GM21576 (cell line): ENCODE data around the gene SLC31A1.
"Not testable (repeated sequence)": the region's sequence is repeated elsewhere in the genome, so short reads cannot be mapped to it uniquely, and the experiment has no call there.

Experiments used
- ATAC-seq: cut with Tn5 transposase; IDR thresholded peaks from one replicate; pipeline ENCODE4 v1.9.1; 2021; ENCODE audit warnings: mild to moderate bottlenecking, moderate library complexity; ENCODE audit not compliant: unreplicated experiment

The SLC31A1 gene

DNA sequence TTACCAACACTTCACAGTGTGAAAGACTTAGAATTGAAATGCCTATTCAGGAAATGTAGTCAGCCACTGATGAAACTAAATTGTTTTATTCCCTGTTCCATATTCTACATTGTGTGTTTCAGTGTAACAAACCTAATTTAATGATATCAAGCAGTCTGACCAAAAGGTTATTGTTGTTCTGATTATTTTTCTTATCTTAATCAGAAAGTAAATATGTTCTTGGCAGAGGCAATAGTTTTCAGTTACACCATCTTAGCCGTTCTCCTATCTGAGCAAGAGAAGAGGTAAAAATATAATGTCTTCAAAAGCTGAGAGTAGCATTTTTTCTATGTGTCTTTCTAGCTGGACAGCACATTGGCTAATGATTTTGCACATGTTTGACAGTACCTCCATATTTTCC lies 36.9 kb downstream of the SLC31A1 start:
- no peak for ATAC-seq

DNA sequence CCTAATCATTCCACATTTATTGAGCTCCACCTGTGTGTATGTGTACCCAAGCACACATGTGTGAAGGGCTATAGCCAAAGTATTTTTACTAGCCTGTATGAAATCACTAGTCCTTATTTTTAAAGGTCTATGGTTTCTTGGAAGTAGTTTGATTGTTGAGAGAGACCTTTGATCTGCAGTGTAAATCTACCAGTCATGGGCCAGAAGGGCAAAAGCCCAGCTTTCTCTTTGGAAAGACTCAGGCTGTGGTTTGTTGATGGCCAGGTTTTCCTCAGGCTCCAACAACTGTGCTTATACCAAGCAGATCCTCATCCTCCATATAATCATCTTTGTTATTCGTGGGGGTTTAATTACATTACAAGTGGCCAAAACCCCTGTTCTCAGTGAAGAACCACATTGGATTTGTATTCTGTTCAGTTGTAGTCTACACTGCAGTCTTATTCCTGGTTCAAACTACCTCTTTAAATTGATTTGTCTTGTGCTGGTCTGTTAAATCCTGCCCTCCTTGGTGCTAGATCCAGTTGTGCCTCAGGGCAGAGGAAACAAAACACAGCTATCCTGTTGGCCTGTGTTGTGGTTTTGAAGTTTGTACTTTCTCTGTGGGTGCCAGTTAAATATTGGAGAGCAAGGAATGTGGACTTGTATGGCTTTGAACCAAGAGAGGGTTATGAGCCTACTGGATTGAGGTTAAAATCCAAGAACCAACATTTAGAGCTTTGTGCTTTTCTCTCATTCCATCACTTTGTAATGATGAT lies 40.8 kb downstream of the SLC31A1 start:
- ATAC-seq: no peak

- ATAC-seq: no peak
These were observed 44.8 kb downstream of the SLC31A1 start for GRCh38 chr9:113266174-113266573.

- no peak for ATAC-seq
These were observed 46.7 kb downstream of the SLC31A1 start for GRCh38 chr9:113267911-113268566.

- ATAC-seq: no peak
These were observed 48.0 kb downstream of the SLC31A1 start for GRCh38 chr9:113269355-113269754.

DNA sequence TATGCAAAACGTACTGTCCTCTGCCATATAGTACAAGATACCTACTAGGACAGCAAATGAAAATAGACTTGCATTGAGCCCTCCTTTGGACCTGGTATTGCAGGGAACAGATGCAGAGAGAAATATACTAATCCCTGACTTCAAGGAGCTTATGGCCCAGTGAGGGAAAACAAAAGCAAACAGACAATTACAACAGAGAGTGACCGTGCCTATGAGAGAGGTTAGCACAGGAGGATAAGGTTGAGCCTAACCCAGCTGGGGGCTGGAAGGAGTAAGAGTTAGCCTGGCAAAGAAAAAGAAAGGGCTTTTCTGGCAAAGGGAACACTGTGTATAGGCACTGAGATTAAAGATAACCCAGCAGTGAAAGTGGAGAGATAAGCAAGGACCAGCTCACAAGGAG lies 48.5 kb downstream of the SLC31A1 start:
- ATAC-seq: no peak

DNA sequence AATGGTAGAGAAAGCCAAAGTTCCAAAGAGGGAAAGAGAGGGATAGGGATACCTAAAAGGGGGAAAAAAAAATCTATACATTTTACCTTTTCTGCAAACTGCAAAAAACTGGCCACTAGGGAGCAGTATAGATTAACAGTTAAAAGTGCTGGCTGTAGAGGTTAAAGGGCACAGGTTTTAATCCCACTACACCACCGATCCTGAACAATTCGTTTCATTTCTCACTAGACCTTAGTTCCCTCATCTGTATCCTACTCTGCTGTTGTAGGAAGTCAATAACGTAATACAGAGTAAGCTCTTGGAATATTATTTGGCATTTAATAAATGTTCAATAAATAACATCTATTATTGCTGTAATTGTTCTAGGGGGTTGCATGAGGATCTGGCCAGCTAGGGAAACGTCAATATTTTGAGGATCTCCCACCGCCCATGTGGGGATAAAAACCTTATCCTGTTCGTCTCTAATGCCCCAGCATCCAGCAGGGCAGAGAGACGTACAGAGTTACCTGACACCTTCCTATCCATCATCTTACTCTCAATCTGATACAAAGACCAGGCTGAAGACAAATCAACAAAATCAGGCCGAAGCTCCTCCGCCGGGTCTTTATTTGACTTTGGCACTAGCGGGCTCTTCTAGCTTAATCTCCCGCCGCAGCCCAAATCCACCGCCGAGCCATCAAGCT lies 53.3 kb downstream of the SLC31A1 start:
- ATAC-seq: peak; percentile 1

- peak; percentile 98 for ATAC-seq
These were observed 54.1 kb downstream of the SLC31A1 start, which contains the start of the genes CDC26 and PRPF4 for GRCh38 chr9:113275157-113276131. Gene CDC26, minus strand, starts transcription at chr9:113275572. Its CDS starts 3,065 bp downstream, at chr9:113272507. Gene PRPF4, plus strand, starts transcription at chr9:113275658. Its CDS starts 86 bp downstream, at chr9:113275744.

DNA sequence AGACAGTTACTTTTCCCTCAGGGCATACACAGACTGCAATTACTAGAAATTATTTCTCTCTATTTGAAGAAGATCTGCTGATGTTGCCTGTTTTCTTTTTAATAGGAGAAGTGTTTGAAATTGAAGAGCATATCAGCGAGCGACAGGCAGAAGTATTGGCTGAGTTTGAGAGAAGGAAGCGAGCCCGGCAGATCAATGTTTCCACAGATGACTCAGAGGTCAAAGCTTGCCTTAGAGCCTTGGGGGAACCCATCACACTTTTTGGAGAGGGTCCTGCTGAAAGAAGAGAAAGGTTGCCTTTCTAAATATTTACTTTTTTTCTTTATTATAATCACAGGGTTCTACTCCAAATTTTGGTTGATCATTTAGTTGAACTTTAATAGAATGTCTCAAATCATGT lies 57.5 kb downstream of the SLC31A1 start:
- ATAC-seq: no peak

GRCh38 chr9:113281356-113281755 lies 60.0 kb downstream of the SLC31A1 start:
- no peak for ATAC-seq

DNA sequence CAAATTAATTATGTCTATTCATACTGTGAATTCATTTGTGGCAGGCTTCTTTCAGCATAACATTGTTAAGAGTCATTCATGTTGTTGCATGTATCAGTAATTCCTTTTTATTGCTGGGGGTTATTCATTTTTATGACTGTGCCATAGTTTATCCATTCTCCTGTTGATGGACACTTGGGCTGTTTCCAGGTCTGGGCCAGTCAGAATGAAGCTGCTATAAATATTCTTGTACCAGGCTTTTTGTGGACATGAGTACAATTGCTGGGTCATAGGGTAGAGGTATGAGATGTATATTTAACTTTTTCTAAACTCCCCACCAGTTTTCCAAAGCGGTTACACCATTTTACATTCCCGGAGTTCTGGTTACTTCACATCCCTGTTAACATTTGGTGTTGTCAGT lies 67.7 kb downstream of the SLC31A1 start:
- no peak for ATAC-seq

GRCh38 chr9:113290052-113290607 lies 68.8 kb downstream of the SLC31A1 start:
- no peak for ATAC-seq

DNA sequence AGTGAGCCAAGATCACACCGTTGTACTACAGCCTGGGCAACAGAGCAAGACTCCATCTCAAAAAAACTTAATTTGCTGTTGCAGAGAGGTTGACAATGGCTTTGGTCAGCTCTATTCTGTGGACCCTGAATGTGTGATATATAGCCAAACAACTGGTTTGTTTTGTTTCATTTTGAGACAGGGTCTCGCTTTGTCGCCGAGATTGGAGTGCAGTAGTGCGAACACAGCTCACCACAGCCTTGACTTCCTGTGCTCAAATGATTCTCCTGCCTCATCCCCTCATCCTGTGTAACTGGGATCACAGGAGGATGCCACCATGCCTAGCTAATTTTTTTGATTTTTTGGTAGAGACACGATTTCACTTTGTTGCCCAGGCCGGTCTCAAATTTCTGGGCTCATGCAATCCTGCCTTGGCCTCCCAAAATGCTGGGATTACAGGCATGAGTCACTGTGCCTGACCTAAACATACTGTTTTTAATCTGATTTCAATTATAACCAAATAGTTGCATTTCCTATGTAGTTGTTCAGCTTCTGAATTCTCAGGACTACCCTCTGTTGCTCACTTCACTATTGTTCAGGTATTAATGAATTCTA lies 72.0 kb downstream of the SLC31A1 start:
- no peak for ATAC-seq

DNA sequence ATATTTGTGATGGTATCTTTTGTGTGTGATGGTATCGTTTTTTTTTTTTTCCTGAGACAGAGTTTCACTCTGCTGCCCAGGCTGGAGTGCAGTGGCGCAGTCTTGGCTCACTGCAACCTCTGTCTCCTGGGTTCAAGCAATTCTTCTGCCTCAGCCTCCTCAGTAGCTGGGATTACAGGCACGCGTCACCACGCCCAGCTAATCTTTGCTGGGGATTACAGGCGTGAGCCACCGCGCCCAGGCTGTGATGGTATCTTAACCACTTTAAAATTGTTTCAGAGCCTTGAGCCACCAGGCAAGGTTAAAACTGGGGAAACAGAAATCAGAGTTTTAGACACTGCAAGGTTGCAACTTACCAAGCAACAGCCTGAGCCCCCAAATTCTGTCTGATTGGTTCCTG lies 74.9 kb downstream of the SLC31A1 start:
- not testable (repeated sequence) for ATAC-seq

DNA sequence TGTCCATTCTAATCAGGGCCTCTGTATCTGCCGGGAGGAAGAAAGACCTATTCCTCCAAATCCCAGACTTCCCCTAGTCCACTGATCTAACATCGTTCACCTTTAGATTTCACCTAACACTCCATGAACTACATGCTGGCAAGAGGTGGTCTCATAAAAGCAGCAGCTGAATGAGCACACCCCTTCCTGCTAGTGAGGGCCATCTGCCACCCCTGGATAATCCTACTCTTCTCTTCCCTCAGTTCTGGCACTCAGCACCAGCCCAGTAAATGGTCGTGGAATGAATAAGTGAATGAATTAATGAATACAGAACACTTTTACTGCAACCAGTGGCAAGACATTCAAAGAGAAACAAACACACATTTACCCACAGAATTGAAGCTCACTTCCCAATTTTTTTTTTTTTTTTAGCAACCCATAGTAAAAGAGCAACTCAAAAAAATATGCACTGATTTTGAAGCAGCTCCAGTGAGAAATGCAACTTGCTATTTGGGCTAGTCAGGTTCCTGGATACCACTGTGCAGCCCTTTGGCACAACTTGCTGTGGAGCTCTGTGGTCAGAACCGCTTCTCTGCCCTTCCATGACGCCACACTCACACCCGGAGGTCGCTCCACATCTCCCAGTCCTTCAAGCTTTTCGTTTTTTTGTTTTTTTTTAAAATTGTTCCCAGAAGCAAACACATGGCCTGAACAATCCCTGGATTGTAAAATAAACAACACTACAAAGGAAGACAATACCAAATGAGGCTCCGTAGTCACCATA lies 75.6 kb downstream of the SLC31A1 start:
- no peak for ATAC-seq

- ATAC-seq: no peak
These were observed 77.0 kb downstream of the SLC31A1 start for GRCh38 chr9:113298311-113298710.

GRCh38 chr9:113298924-113299770 lies 77.8 kb downstream of the SLC31A1 start:
- no peak for ATAC-seq

- ATAC-seq: no peak
These were observed 78.5 kb downstream of the SLC31A1 start for GRCh38 chr9:113299800-113300292.
